B cell (primary cell): ENCODE measurements around the gene RGP1. TPM values are rescaled to one million over a fixed set of nuclear protein-coding genes. Genes with fewer than 3 reads are reported as not detected.
A peak's percentile ranks its signal among the peaks of the same experiment; 100 is the strongest.

Experiments
- ATAC-seq: fragments of 200-7000 bp; cut with Tn5 transposase; one replicate; pipeline ENCODE4 v1.10.0; 2021; ENCODE audit warnings: low read depth, mild to moderate bottlenecking, moderate number of reproducible peaks, moderate library complexity
- CTCF ChIA-PET: fragments of 350-600 bp; sonication (Branson Sonifier 250); formaldehyde crosslinking; loops from one replicate; lab custom pipeline; 2021; ENCODE audit warnings: antibody characterized with exemption, inconsistent platforms; lab: Charles Lee
- POLR2A ChIA-PET: fragments of 350-600 bp; sonication (Branson Sonifier 250); formaldehyde crosslinking; loops from one replicate; lab custom pipeline; 2021; ENCODE audit warnings: antibody characterized with exemption; lab: Charles Lee
- DNase-seq: peaks from one replicate; pipeline ENCODE4 v3.0.0; 2013
- H2AFZ ChIP-seq: 2 replicates; pipeline ENCODE4 v1.6.1; 2012; ENCODE audit warnings: mild to moderate bottlenecking, low read depth, low read length; ENCODE audit not compliant: insufficient read depth, poor library complexity, severe bottlenecking
- H3K27ac ChIP-seq, 2 donors: 1 replicate in 1 of 2; 2 replicates in 1 of 2; pipeline ENCODE4 v1.5.1; 2012 to 2013; ENCODE audit warnings: low read length in 2 of 2, mild to moderate bottlenecking in 2 of 2, moderate library complexity in 1 of 2
- H3K27me3 ChIP-seq, 4 experiments: fragments of 200-600 bp in 1 of 4; sonication (generic) in 1 of 4; replicated peaks in 1 of 4; 1 replicate in 2 of 4; 2 replicates in 2 of 4; pipeline versions ENCODE4 v1.6.1 to v1.7.0; 2013 to 2016; ENCODE audit warnings: low read length in 3 of 4, mild to moderate bottlenecking in 2 of 4, mixed read lengths in 1 of 4, moderate library complexity in 1 of 4; ENCODE audit not compliant: insufficient read depth in 4 of 4, control insufficient read depth in 3 of 4; ENCODE audit errors: control extremely low read depth in 1 of 4
- H3K36me3 ChIP-seq, 2 experiments: replicated peaks in 1 of 2; 1 replicate in 1 of 2; 2 replicates in 1 of 2; pipeline versions ENCODE4 v1.6.1 to v1.7.1; 2013; ENCODE audit warnings: low read length in 1 of 2; ENCODE audit not compliant: insufficient read depth in 2 of 2, control insufficient read depth in 1 of 2; ENCODE audit errors: control extremely low read depth in 1 of 2, extremely low read depth in 1 of 2
- H3K4me1 ChIP-seq, 2 donors: fragments of 200-600 bp in 1 of 2; sonication (generic) in 1 of 2; 1 replicate in 1 of 2; 2 replicates in 1 of 2; pipeline versions ENCODE4 v1.5.1 to v1.6.1; 2013 to 2017; ENCODE audit warnings: low read length in 2 of 2; ENCODE audit not compliant: control insufficient read depth in 2 of 2, insufficient read depth in 2 of 2
- H3K4me2 ChIP-seq: replicated peaks from 2 replicates; pipeline ENCODE3; 2012; ENCODE audit warnings: mild to moderate bottlenecking, low read depth, low read length; ENCODE audit not compliant: poor library complexity, severe bottlenecking
- H3K4me3 ChIP-seq, 5 experiments: fragments of 200-600 bp in 1 of 5; sonication (generic) in 1 of 5; 1 replicate in 3 of 5; 2 replicates in 2 of 5; pipeline versions ENCODE4 v1.5.1 to v1.7.0; 2011 to 2016; ENCODE audit warnings: low read length in 4 of 5, mild to moderate bottlenecking in 4 of 5, low read depth in 2 of 5, control low read depth in 1 of 5, moderate library complexity in 1 of 5; ENCODE audit not compliant: insufficient read depth in 1 of 5; ENCODE audit errors: control extremely low read depth in 1 of 5, extremely low read depth in 1 of 5
- H3K79me2 ChIP-seq: fragments of 200-600 bp; sonication (generic); one replicate; pipeline ENCODE4 v1.6.0; 2016; ENCODE audit warnings: low read length; ENCODE audit not compliant: control insufficient read depth, insufficient read depth
- H3K9ac ChIP-seq: fragments of 200-600 bp; sonication (generic); 2 replicates; pipeline ENCODE4 v1.6.1; 2017; ENCODE audit warnings: mild to moderate bottlenecking, low read length, moderate library complexity
- H3K9me3 ChIP-seq, 3 donors: one replicate each; pipeline versions ENCODE4 v1.6.1 to v1.7.1; 2013; ENCODE audit warnings: low read length in 2 of 3; ENCODE audit not compliant: control insufficient read depth in 2 of 3, insufficient read depth in 1 of 3; ENCODE audit errors: control extremely low read depth in 1 of 3
- H4K20me1 ChIP-seq: 2 replicates; pipeline ENCODE4 v1.6.0; 2012; ENCODE audit warnings: mild to moderate bottlenecking, low read length; ENCODE audit not compliant: insufficient read depth, control insufficient read depth, poor library complexity, severe bottlenecking
- H3K27ac Mint-ChIP-seq: one replicate; pipeline ENCODE4 v1.8.0; 2021; ENCODE audit warnings: mixed read lengths
- H3K27me3 Mint-ChIP-seq: one replicate; pipeline ENCODE4 v1.8.0; 2021; ENCODE audit warnings: mixed read lengths
- H3K4me1 Mint-ChIP-seq: one replicate; pipeline ENCODE4 v1.8.0; 2021; ENCODE audit warnings: mixed read lengths
- H3K4me3 Mint-ChIP-seq: one replicate; pipeline ENCODE4 v1.8.0; 2021; ENCODE audit warnings: mixed read lengths
- H3K9me3 Mint-ChIP-seq: one replicate; pipeline ENCODE4 v1.8.0; 2022; ENCODE audit warnings: mixed read lengths; ENCODE audit not compliant: insufficient read depth
- EZH2 ChIP-seq: IDR thresholded peaks from 2 replicates; pipeline ENCODE4 v1.6.1; 2012; ENCODE audit warnings: borderline replicate concordance, low read depth, mild to moderate bottlenecking, moderate library complexity, low read length; ENCODE audit not compliant: insufficient read depth, poor library complexity, severe bottlenecking
- WGBS: methylation state at CpG from one replicate; pipeline ENCODE4 v1.1.5; 2013; ENCODE audit warnings: missing lambda C conversion rate; ENCODE audit not compliant: insufficient coverage; 5-methylcytosine and 5-hydroxymethylcytosine counted together
- intact Hi-C: fragments of 100-400 bp; cut with micrococcal nuclease; formaldehyde crosslinking; loops from one replicate; pipeline ENCODE4 v1.10.0; 2022
- polyA plus RNA-seq: library from polyadenylated mRNA; depleted of rRNA; stranded (reverse); fragments of >200 nt; gene quantifications from 2 replicates; pipeline ENCODE4 v1.2.3, GENCODE V29; 2012
- total RNA-seq, 2 donors: library from RNA; stranded (reverse); fragments of 120-200 nt in 1 of 2; gene quantifications; 1 replicate in 1 of 2; 2 replicates in 1 of 2; pipeline versions ENCODE4 v1.2.3 to v1.2.4, GENCODE V29; 2013 to 2022
- TF ChIP-seq, protein P1 (sequence below): fragments of 200-600 bp; IDR thresholded peaks from one replicate; pipeline ENCODE4 v1.8.0; 2022; ENCODE audit warnings: antibody characterized with exemption, mild to moderate bottlenecking

Gene RGP1
- total and polyA plus RNA-seq, 2 donors (not counting 1 experiment from before 2014, with no cell fraction given): 17.6 to 42.3 TPM

DNA sequence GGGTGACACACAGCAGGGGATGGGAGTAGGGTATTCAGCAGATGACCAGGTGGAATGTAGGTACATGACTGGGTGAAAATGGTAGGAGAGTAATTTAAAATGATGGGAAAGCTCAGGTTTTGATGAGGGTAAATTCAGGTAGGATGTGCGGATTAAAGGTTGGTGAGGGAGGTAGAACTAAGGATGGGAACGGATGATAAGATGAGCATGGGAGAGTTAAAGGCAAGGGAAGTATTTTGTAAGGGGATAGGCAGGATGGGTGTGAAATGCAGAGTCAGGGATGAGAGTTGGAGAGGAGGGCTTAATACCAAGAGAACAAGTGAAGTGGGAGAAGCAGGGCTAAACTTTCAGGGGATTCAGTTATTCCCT, 18.6 kb upstream of the RGP1 start:
- Histone ChIP-seq H3K9ac (peak overlapping the region; percentile 84), H3K4me2 (peak overlapping the region; percentile 89), H3K4me3 (peak overlapping the region; percentile 52 to 87 (median 82)), H3K9me3 (no peaks in the 10 kb centered on the region), H3K79me2 (peaks cover 76% of the 10 kb centered on the region), H3K36me3 (peaks cover 1 to 37% of the 10 kb centered on the region in 2 experiments), H3K27me3 (no peaks in the 10 kb centered on the region), H3K4me1 (peaks cover 63 to 67% of the 10 kb centered on the region in 2 donors), H3K27ac (peak overlapping the region; percentile 69 to 92), H2AFZ (no peak overlapping the region), H4K20me1 (peaks cover 47% of the 10 kb centered on the region)
- WGBS: 86% methylated on average over 2 of the region's 2 CpGs
- intact Hi-C loops: loop anchor here (5.0 to 10.0 kb wide), 4 partner anchors 462 to 1913 kb away; partner anchors contain the start of genes CLTA, FANCG, UBE2R2 and VCP
- ATAC-seq (no peak), DNase-seq (no peak)
- no peak overlapping the region for H3K4me3 Mint-ChIP-seq
- TF ChIP-seq, protein P1, sequence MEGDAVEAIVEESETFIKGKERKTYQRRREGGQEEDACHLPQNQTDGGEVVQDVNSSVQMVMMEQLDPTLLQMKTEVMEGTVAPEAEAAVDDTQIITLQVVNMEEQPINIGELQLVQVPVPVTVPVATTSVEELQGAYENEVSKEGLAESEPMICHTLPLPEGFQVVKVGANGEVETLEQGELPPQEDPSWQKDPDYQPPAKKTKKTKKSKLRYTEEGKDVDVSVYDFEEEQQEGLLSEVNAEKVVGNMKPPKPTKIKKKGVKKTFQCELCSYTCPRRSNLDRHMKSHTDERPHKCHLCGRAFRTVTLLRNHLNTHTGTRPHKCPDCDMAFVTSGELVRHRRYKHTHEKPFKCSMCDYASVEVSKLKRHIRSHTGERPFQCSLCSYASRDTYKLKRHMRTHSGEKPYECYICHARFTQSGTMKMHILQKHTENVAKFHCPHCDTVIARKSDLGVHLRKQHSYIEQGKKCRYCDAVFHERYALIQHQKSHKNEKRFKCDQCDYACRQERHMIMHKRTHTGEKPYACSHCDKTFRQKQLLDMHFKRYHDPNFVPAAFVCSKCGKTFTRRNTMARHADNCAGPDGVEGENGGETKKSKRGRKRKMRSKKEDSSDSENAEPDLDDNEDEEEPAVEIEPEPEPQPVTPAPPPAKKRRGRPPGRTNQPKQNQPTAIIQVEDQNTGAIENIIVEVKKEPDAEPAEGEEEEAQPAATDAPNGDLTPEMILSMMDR: no peak
- TF ChIP-seq EZH2: no peak
- H3K27ac Mint-ChIP-seq: no peak overlapping the region
- H3K9me3 Mint-ChIP-seq: no peaks in the 10 kb centered on the region
- H3K27me3 Mint-ChIP-seq: no peaks in the 10 kb centered on the region
- POLR2A ChIA-PET: interaction anchor here (0.5 to 4.4 kb wide), 2 partner anchors 12 to 116 kb away, joined by 3 to 21 read pairs; no protein-coding TSS in a partner anchor
- CTCF ChIA-PET: interaction anchor here (0.9 to 9.7 kb wide), 16 partner anchors 11 to 152 kb away, joined by 3 to 142 read pairs (median 10); partner anchors contain the start of genes CCDC107, GBA2, HINT2 and RGP1
- peaks cover 14% of the 10 kb centered on the region for H3K4me1 Mint-ChIP-seq
